Measurements from ENCODE around the gene CD209.

Gene CD209

DNA sequence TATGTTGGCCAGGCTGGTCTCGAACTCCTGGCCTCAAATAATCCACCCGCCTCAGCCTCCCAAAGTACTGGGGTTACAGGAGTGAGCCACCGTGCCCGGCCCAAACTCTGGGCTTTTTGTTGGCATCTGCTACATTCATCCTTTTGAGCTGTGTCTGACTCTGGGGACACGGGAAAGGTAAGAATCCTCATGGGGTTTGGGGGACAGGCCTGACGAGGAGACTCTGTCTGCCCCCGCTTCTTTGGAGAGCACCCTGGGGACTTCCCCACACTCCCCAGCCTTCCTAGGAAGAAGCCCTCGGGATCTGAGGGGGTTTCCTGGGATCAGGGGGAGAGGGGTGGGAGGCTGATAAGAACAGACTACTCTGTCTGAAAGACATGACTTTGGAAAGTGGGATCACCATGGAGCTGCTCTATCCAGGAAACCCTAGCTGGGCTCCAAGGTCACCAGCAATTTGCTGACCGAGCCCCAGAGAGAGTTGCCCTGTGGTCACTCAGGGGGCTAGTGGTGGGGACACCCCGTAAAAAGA lies 37.3 kb downstream of the CD209 start:
- TF ChIP-seq, protein P1, sequence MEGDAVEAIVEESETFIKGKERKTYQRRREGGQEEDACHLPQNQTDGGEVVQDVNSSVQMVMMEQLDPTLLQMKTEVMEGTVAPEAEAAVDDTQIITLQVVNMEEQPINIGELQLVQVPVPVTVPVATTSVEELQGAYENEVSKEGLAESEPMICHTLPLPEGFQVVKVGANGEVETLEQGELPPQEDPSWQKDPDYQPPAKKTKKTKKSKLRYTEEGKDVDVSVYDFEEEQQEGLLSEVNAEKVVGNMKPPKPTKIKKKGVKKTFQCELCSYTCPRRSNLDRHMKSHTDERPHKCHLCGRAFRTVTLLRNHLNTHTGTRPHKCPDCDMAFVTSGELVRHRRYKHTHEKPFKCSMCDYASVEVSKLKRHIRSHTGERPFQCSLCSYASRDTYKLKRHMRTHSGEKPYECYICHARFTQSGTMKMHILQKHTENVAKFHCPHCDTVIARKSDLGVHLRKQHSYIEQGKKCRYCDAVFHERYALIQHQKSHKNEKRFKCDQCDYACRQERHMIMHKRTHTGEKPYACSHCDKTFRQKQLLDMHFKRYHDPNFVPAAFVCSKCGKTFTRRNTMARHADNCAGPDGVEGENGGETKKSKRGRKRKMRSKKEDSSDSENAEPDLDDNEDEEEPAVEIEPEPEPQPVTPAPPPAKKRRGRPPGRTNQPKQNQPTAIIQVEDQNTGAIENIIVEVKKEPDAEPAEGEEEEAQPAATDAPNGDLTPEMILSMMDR (IDR thresholded peaks at IDR 0.05; ENCODE audit: insufficient read depth, low read depth, low read length, missing control alignments): no peak
- no peak for DNase-seq (ENCODE audit: low read depth)
- no peak overlapping the region for H3K4me3 ChIP-seq (ENCODE audit: low read length)

DNA sequence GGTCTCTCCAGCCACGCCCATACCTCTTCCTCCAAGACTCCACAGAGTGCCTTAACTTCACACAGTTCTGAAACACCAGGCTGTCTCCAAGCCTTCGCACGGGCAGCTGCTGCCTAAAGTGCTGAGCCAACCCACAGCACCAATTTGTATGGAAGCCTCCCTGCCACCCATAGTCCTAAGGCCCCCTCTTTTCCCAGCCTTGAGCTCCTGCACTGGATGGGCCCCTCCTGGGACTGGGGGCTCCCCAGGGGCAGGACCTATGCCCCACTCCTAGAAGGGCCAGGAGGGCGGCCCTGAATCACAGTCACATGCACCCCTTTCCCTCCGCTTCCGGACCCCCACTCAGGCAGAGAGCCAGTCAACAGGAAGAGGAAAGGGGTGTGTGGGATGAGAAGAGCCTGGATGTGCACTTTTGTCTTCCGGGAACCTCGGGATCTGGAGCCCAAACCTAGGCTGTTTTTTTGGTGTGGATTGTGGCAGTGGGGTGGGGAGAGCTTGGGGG lies 40.3 kb downstream of the CD209 start:
- no peak for DNase-seq (ENCODE audit: low read depth)
- no peak overlapping the region for H3K4me3 ChIP-seq (ENCODE audit: low read length)
- TF ChIP-seq, protein P1 (IDR thresholded peaks at IDR 0.05; ENCODE audit: insufficient read depth, low read depth, low read length, missing control alignments): no peak

DNA sequence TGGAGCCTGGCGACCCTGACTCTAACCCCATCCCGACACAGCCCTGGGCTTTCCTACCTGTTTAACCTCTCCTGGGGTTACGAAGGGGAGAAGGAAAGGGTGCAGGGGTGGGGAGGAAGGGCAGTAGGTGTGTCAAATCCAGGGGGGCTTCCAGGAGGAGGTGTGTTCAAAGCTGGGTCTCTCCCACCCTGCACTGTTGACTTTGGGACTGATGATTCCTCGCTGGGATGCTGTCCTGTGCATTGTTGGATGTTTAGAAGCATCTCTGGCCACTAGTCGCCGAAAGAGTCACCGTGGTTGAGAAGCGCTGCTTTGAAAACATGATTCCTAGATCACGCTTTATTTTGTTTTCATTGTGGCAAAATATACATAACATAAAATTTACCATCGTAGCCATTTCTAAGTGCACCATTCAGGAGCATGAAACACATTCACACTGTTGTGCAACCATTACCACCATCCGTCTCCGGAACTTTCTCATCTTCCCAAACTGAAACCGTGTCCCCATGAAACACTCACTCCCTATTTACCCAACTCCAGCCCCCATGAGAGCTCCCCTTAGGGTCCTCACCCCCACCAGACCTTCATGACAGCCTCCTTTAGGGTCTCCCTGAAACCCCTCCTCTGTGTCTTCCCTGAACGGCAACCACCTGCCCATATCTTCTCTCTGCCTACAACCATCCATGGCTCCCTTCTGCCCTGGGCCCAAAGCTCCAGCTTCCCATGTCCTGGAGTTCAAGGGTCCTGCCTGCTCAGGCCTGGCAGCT lies 41.0 kb downstream of the CD209 start:
- DNase-seq (ENCODE audit: low read depth): no peak
- TF ChIP-seq, protein P1 (IDR thresholded peaks at IDR 0.05; ENCODE audit: insufficient read depth, low read depth, low read length, missing control alignments): no peak
- H3K4me3 ChIP-seq (ENCODE audit: low read length): no peak overlapping the region

DNA sequence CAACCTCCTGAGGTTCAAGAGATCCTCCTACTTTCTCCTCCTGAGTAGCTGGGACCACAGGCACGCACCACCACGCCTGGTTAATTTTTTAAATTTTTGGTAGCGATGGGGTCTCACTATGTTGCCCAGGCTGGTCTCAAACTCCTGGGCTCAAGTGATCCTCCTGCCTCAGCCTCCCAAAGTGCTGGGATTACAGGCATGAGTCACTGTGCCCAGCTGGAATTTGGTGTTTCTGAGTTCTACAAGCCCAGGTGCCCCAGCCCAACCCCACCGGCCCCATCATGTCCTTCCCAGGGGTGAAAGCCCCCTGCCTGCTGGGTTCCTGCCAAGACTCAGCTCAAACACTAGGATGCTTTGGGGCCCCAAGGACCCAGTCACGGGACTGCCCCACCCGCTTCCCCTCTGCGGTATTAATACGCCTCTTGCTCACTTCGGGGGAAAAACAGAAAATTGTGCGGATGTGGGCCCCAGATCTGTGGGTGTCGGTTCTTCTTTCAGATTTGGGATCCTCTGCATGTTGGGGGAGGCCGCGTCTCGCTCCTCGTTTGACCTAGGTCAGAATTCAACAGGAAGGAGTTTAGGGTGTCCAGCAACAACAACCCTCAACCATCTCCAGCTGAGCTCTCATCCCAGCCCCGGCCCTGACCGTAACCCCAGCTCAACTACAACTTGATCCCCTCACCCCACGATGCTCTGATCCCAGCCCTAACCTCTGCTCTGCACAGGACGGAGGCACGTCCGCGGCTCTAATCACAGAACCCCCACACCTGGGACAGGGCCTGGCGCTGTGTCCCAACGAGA lies 41.7 kb downstream of the CD209 start:
- TF ChIP-seq, protein P1 (IDR thresholded peaks at IDR 0.05; ENCODE audit: insufficient read depth, low read depth, low read length, missing control alignments): no peak
- H3K4me3 ChIP-seq (ENCODE audit: low read length): no peak overlapping the region

DNA sequence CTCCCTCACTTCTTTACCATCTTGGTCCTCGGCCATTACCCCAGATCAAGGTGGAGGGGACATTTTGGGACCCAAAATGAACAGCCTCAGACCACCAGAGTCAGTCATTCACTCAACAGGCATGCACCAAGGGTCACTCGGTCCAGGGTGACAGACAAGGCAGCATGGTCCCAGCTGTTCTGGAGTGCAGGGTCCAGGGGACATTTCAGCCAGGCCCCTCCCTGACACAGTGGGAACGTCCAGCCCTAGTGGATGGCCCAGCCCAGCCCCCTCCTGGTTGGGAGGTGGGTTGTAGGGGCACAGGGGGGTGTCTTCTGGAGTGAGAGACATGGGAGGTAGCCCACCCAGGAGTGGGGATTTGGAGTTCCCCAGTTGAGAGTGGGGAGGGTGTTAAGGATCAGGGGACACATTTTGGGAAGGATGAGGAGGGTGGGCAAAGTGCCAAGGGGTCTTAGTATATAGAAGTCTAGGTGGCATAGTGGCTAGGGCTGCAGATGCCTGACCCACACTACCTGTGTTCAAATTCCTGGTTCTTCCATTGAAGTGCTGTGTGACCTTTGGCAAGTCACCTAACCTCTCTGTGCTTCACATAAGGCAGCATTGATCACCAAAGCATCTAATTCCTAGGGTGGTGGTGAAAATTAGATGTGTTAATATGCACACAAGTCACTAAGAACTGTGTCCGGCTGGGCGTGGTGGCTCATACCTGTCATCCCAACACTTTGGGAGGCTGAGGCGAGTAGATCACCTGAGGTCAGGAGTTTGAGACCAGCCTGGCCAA lies 42.9 kb downstream of the CD209 start:
- TF ChIP-seq, protein P1 (IDR thresholded peaks at IDR 0.05; ENCODE audit: insufficient read depth, low read depth, low read length, missing control alignments): no peak
- no peak overlapping the region for H3K4me3 ChIP-seq (ENCODE audit: low read length)
- no peak for DNase-seq (ENCODE audit: low read depth)

More for the DNA sequence above, 41.7 kb downstream of the CD209 start:
- no peak for DNase-seq (ENCODE audit: low read depth)

DNA sequence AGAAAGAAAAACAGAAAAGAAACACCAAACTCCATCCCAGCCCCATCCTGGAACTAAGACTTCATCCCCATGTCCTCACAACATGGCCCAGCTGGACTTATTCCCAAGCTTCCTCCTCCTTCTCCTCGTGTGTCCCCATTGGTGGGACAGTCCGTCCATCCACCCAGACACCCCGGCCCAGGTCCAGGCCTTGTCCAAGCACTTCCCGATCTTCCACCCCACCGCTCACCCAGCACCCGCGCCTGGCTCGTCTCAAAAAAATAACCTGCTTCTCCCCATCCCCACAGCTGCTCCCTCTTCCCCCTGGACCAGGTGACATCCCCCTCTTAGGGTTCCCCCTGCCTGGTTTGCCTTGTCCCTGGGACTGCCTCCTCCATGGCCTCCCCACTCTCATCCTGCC lies 44.0 kb downstream of the CD209 start:
- TF ChIP-seq, protein P1 (IDR thresholded peaks at IDR 0.05; ENCODE audit: insufficient read depth, low read depth, low read length, missing control alignments): no peak
- no peak overlapping the region for H3K4me3 ChIP-seq (ENCODE audit: low read length)
- no peak for DNase-seq (ENCODE audit: low read depth)
